Activated CD4-positive, alpha-beta T cell treated with anti-CD3 and anti-CD28 coated beads for 36 hours (primary cell): ENCODE measurements around the gene XPOT. TPM values are rescaled to one million over a fixed set of nuclear protein-coding genes. Genes with fewer than 3 reads are reported as not detected.
A peak's percentile ranks its signal among the peaks of the same experiment; 100 is the strongest.

ENCODE experiments used
- ATAC-seq: fragments of 200-7000 bp; cut with Tn5 transposase; one replicate; pipeline ENCODE4 v1.10.0; 2021; ENCODE audit warnings: mild to moderate bottlenecking, moderate library complexity
- CTCF ChIA-PET: fragments of 350-600 bp; sonication (Branson Sonifier 250); formaldehyde crosslinking; loops from one replicate; lab custom pipeline; 2021; ENCODE audit warnings: antibody characterized with exemption; lab: Charles Lee
- POLR2A ChIA-PET: fragments of 350-600 bp; sonication (Branson Sonifier 250); formaldehyde crosslinking; loops from one replicate; lab custom pipeline; 2021; ENCODE audit warnings: antibody characterized with exemption, inconsistent platforms; lab: Charles Lee
- DNase-seq: peaks from one replicate; pipeline ENCODE4 v3.0.0-alpha.2; 2020
- H3K27ac Mint-ChIP-seq: one replicate; pipeline ENCODE4 v1.8.0; 2021; ENCODE audit warnings: mixed read lengths
- H3K27me3 Mint-ChIP-seq: one replicate; pipeline ENCODE4 v1.8.0; 2021; ENCODE audit warnings: mixed read lengths
- H3K36me3 Mint-ChIP-seq: one replicate; pipeline ENCODE4 v1.8.0; 2021; ENCODE audit warnings: low read depth, mixed read lengths
- H3K4me1 Mint-ChIP-seq: one replicate; pipeline ENCODE4 v1.8.0; 2021; ENCODE audit warnings: mixed read lengths
- H3K4me3 Mint-ChIP-seq: one replicate; pipeline ENCODE4 v1.8.0; 2021; ENCODE audit warnings: mild to moderate bottlenecking, moderate library complexity, mixed read lengths
- H3K9me3 Mint-ChIP-seq: one replicate; pipeline ENCODE4 v1.8.0; 2021; ENCODE audit warnings: low read depth, mixed read lengths
- intact Hi-C, 2 experiments: fragments of 100-400 bp; cut with DNase I in 1 of 2; cut with micrococcal nuclease in 1 of 2; formaldehyde crosslinking; loops; one replicate each; pipeline versions ENCODE4 v1.14.2 to v1.15.1; 2022 to 2024; cut with DNase I, micrococcal nuclease
- total RNA-seq, 2 experiments: library from RNA; stranded (reverse); gene quantifications; one replicate each; pipeline ENCODE4 v1.2.3, GENCODE V29; 2021

The XPOT gene
- total RNA-seq, 2 experiments from 2014 or later: 179 to 187 TPM

GRCh38 chr12:64461634-64462414 is 57.6 kb downstream of the XPOT start:
- peak; percentile 13 for DNase-seq
- H3K27me3 Mint-ChIP-seq: no peaks in the 10 kb centered on the region
- H3K4me1 Mint-ChIP-seq: peaks cover 22% of the 10 kb centered on the region
- no peak overlapping the region for H3K27ac Mint-ChIP-seq
- CTCF ChIA-PET: interaction anchor here (0.6 kb wide), 1 partner anchor 1840 kb away, joined by 3 read pairs; the partner anchor contains the start of gene HELB
- peaks cover 35% of the 10 kb centered on the region for H3K36me3 Mint-ChIP-seq
- no peak overlapping the region for H3K4me3 Mint-ChIP-seq
- POLR2A ChIA-PET: no interaction called here
- intact Hi-C loops: no loop called here
- no peaks in the 10 kb centered on the region for H3K9me3 Mint-ChIP-seq
- peak; percentile 34 for ATAC-seq

DNA sequence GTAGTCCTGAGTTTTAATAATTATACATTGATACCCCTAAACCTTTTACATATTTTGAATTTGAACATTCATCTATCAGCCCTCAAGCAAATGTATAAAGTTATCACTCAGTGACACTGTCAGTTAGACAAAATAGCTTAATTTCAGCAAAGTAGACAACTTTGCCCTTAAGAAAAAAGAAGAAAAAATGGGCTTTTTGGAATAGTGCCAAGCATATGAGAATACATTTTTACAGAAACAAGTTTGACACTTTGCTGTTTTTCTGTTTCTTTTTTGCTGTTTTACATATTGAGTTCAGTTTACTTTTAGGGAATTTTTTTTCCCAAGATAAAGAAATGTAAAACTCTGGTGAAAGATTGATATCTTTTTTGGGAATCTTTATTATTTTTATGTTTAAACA is 62.0 kb downstream of the XPOT start:
- ChIA-PET CTCF (no interaction called here), POLR2A (interaction anchor here (0.5 kb wide), 1 partner anchor 58 kb away, joined by 3 read pairs; no protein-coding TSS in a partner anchor)
- no peak for DNase-seq
- H3K4me3 Mint-ChIP-seq: no peak overlapping the region
- H3K36me3 Mint-ChIP-seq: peaks cover 24% of the 10 kb centered on the region
- no peaks in the 10 kb centered on the region for H3K4me1 Mint-ChIP-seq
- H3K27me3 Mint-ChIP-seq: no peaks in the 10 kb centered on the region
- intact Hi-C loops: no loop called here
- H3K9me3 Mint-ChIP-seq: no peaks in the 10 kb centered on the region
- no peak overlapping the region for H3K27ac Mint-ChIP-seq
- ATAC-seq: no peak

GRCh38 chr12:64468966-64469365 is 64.8 kb downstream of the XPOT start:
- ATAC-seq: no peak
- ChIA-PET CTCF (interaction anchor here (0.7 kb wide), 1 partner anchor 75 kb away, joined by 6 read pairs; no protein-coding TSS in a partner anchor), POLR2A (no interaction called here)
- Mint-ChIP-seq H3K36me3 (peaks cover 42% of the 10 kb centered on the region), H3K4me1 (no peaks in the 10 kb centered on the region), H3K4me3 (no peak overlapping the region), H3K9me3 (no peaks in the 10 kb centered on the region), H3K27ac (no peak overlapping the region), H3K27me3 (no peaks in the 10 kb centered on the region)
- intact Hi-C loops: no loop called here
- no peak for DNase-seq

- ChIA-PET POLR2A (no interaction called here), CTCF (interaction anchor here (0.7 to 1.2 kb wide), 3 partner anchors 13 to 76 kb away, joined by 3 to 6 read pairs (median 3); no protein-coding TSS in a partner anchor)
- no peak for ATAC-seq
- Mint-ChIP-seq H3K27me3 (no peaks in the 10 kb centered on the region), H3K27ac (no peak overlapping the region), H3K9me3 (no peaks in the 10 kb centered on the region), H3K36me3 (peaks cover 38% of the 10 kb centered on the region), H3K4me3 (no peak overlapping the region), H3K4me1 (no peaks in the 10 kb centered on the region)
- no peak for DNase-seq
- intact Hi-C loops: no loop called here
Observed at GRCh38 chr12:64469455-64470142, 65.4 kb downstream of the XPOT start.

DNA sequence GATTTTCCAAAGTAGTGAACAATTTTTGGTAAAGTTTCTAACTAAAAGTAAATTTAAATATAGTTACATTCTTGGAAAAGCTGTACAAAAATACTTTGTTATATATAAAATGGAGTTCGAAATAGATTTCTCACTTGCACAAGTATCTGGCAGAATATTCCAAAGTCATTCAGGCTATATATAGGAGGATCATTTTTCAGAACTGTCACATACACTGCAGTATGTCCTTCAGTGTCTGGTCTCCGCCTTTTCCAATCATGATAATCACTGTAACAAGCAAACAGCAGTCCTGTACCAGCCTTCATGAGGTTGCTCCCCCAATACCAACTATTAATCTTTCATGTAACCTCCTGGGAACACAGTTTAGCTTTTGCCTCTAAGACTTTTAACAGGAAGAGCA is 66.3 kb downstream of the XPOT start:
- H3K27ac Mint-ChIP-seq: no peak overlapping the region
- peaks cover 42% of the 10 kb centered on the region for H3K36me3 Mint-ChIP-seq
- ChIA-PET POLR2A (no interaction called here), CTCF (interaction anchor here (0.7 to 1.2 kb wide), 2 partner anchors 12 to 107 kb away, joined by 3 to 4 read pairs; no protein-coding TSS in a partner anchor)
- no peak for ATAC-seq
- intact Hi-C loops: no loop called here
- peaks cover 3% of the 10 kb centered on the region for H3K9me3 Mint-ChIP-seq
- H3K4me1 Mint-ChIP-seq: no peaks in the 10 kb centered on the region
- no peaks in the 10 kb centered on the region for H3K27me3 Mint-ChIP-seq
- H3K4me3 Mint-ChIP-seq: no peak overlapping the region
- no peak for DNase-seq

DNA sequence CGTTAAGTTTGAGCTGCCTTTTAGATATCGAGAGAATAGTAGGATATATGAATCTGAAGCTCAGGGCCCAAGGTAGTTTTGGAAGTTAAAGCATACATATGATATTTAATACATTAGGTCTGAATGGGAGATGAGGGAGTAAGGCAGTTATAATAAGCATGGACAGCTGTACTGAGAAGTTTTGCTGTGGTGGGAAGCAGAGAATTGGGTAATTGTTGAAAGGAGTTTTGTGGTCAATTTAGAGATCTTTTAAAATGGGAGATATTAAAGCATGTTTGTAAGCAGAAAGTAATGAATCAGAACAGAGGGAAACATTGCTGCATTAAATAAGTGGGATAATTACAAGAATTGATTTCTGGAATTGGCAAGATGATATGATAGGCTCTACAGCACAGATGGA is 69.0 kb downstream of the XPOT start:
- H3K9me3 Mint-ChIP-seq: peaks cover 13% of the 10 kb centered on the region
- intact Hi-C loops: no loop called here
- no peaks in the 10 kb centered on the region for H3K4me1 Mint-ChIP-seq
- H3K27me3 Mint-ChIP-seq: no peaks in the 10 kb centered on the region
- CTCF ChIA-PET: no interaction called here
- peak overlapping the region; percentile 28 for H3K27ac Mint-ChIP-seq
- H3K4me3 Mint-ChIP-seq: no peak overlapping the region
- POLR2A ChIA-PET: no interaction called here
- H3K36me3 Mint-ChIP-seq: peaks cover 56% of the 10 kb centered on the region
- ATAC-seq (no peak), DNase-seq (no peak)

- Mint-ChIP-seq H3K4me1 (no peaks in the 10 kb centered on the region), H3K9me3 (peaks cover 13% of the 10 kb centered on the region), H3K36me3 (peaks cover 53% of the 10 kb centered on the region), H3K27me3 (no peaks in the 10 kb centered on the region), H3K4me3 (no peak overlapping the region), H3K27ac (no peak overlapping the region)
- ChIA-PET CTCF (no interaction called here), POLR2A (no interaction called here)
- intact Hi-C loops: no loop called here
- DNase-seq: no peak
- no peak for ATAC-seq
Observed at GRCh38 chr12:64475518-64475917, 71.3 kb downstream of the XPOT start.

DNA sequence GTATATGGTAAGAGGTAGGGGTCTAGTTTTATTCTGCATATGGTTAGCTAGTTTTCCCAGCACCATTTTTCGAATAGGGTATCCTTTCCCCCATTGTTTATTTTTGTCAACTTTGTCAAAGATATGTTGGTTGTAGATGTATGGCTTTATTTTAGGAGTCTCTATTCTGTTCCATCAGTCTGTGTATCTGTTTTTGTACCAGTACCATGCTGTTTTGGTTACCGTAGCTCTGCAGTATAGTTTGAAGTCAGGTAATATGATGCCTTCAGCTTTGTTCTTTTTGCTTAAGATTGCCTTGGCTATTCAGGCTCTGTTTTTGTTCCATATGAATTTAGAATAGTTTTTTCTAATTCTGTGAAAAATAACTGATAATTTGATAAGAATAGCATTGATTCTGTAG is 72.7 kb downstream of the XPOT start:
- H3K4me1 Mint-ChIP-seq: no peaks in the 10 kb centered on the region

GRCh38 chr12:64478661-64479060 is 74.5 kb downstream of the XPOT start:
- Mint-ChIP-seq H3K36me3 (peaks cover 39% of the 10 kb centered on the region), H3K27ac (no peak overlapping the region), H3K4me3 (no peak overlapping the region), H3K9me3 (peaks cover 13% of the 10 kb centered on the region), H3K27me3 (no peaks in the 10 kb centered on the region), H3K4me1 (no peaks in the 10 kb centered on the region)
- no peak for DNase-seq
- ChIA-PET POLR2A (no interaction called here), CTCF (no interaction called here)
- ATAC-seq: no peak
- intact Hi-C loops: no loop called here

More for the DNA sequence above, 72.7 kb downstream of the XPOT start:
- peaks cover 49% of the 10 kb centered on the region for H3K36me3 Mint-ChIP-seq
- H3K27me3 Mint-ChIP-seq: no peaks in the 10 kb centered on the region
- peaks cover 13% of the 10 kb centered on the region for H3K9me3 Mint-ChIP-seq
- no peak overlapping the region for H3K27ac Mint-ChIP-seq
- no peak for DNase-seq
- CTCF ChIA-PET: interaction anchor here (0.6 kb wide), 1 partner anchor 153 kb away, joined by 4 read pairs; no protein-coding TSS in a partner anchor
- POLR2A ChIA-PET: no interaction called here
- no peak overlapping the region for H3K4me3 Mint-ChIP-seq
- no peak for ATAC-seq
- intact Hi-C loops: no loop called here

GRCh38 chr12:64480148-64480547 is 76.0 kb downstream of the XPOT start:
- Mint-ChIP-seq H3K4me1 (no peaks in the 10 kb centered on the region), H3K36me3 (peaks cover 30% of the 10 kb centered on the region), H3K27ac (no peak overlapping the region), H3K4me3 (no peak overlapping the region), H3K27me3 (no peaks in the 10 kb centered on the region), H3K9me3 (peaks cover 13% of the 10 kb centered on the region)
- CTCF ChIA-PET: interaction anchor here (0.9 kb wide), 1 partner anchor 26 kb away, joined by 3 read pairs; no protein-coding TSS in a partner anchor
- POLR2A ChIA-PET: no interaction called here
- intact Hi-C loops: no loop called here
- DNase-seq (no peak), ATAC-seq (no peak)

- intact Hi-C loops: no loop called here
- ATAC-seq (no peak), DNase-seq (no peak)
- POLR2A ChIA-PET: no interaction called here
- peaks cover 29% of the 10 kb centered on the region for H3K36me3 Mint-ChIP-seq
- CTCF ChIA-PET: interaction anchor here (1.0 to 1.1 kb wide), 2 partner anchors 17 to 19 kb away, joined by 3 read pairs; no protein-coding TSS in a partner anchor
- H3K27me3 Mint-ChIP-seq: no peaks in the 10 kb centered on the region
- no peak overlapping the region for H3K4me3 Mint-ChIP-seq
- no peaks in the 10 kb centered on the region for H3K9me3 Mint-ChIP-seq
- peaks cover 9% of the 10 kb centered on the region for H3K4me1 Mint-ChIP-seq
- H3K27ac Mint-ChIP-seq: no peak overlapping the region
Observed at GRCh38 chr12:64486657-64487056, 82.5 kb downstream of the XPOT start.
